SH-SY5Y (cell line): ENCODE measurements around the gene TWIST2.

Experiments used
- GATA2 ChIP-seq: IDR thresholded peaks from 2 replicates; pipeline ENCODE4 v1.6.1; 2011; ENCODE audit warnings: mild to moderate bottlenecking, low read depth, low read length
- GATA3 ChIP-seq: IDR thresholded peaks from 2 replicates; pipeline ENCODE4 v1.6.1; 2011; ENCODE audit warnings: low read depth, mild to moderate bottlenecking, low read length, moderate library complexity

DNA sequence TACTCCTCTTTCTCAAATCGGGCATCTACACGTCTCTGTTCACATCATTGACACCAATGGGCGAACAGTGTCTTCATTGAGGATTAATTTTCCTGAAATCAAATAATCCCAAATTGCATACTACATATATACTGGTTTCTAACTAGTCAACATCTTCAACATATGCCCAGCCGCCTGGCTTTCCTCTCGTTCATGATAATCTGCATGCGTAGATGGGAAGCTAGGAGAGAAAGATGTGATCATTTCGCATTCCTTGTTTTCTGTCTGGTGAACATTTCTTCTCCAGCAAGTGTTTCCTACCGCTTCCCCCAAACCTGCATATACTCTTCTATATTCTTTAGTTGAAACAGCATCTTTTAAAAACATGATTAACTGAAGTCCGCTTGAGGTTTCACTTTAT lies 7.4 kb downstream of the TWIST2 start:
- TF ChIP-seq GATA3, result no peak
- no peak for TF ChIP-seq GATA2
